ENCODE results near the gene TADA3.
A peak's percentile ranks its signal among the peaks of the same experiment; 100 is the strongest.

TADA3 gene

GRCh38 chr3:9818666-9819335, 26.5 kb upstream of the TADA3 start:
- Histone ChIP-seq H3K27me3 (ENCODE audit: insufficient read depth, insufficient read length) (no peaks in the 10 kb centered on the region), H3K9me3 (ENCODE audit: insufficient read depth, low read length) (no peaks in the 10 kb centered on the region), H3K9ac (ENCODE audit: insufficient read length, low read depth) (no peak overlapping the region), H3K4me3 (ENCODE audit: insufficient read length, low read depth) (no peak overlapping the region), H3K36me3 (ENCODE audit: insufficient read depth, insufficient read length, low read length) (peaks cover 14% of the 10 kb centered on the region), H3K4me1 (ENCODE audit: insufficient read depth, insufficient read length) (no peaks in the 10 kb centered on the region)
- TF ChIP-seq SUZ12 (IDR thresholded peaks at IDR 0.05; ENCODE audit: extremely low read depth, insufficient read depth, insufficient read length) (no peak), ZNF274 (IDR thresholded peaks at IDR 0.05; ENCODE audit: low read depth, low read length) (no peak), YY1 (IDR thresholded peaks at IDR 0.05; ENCODE audit: insufficient read depth, insufficient read length) (no peak)
- no peak for DNase-seq (ENCODE audit: low read depth, low spot score)

- TF ChIP-seq ZNF274 (IDR thresholded peaks at IDR 0.05; ENCODE audit: low read depth, low read length) (no peak), SUZ12 (IDR thresholded peaks at IDR 0.05; ENCODE audit: extremely low read depth, insufficient read depth, insufficient read length) (no peak), YY1 (IDR thresholded peaks at IDR 0.05; ENCODE audit: insufficient read depth, insufficient read length) (no peak)
- H3K9ac ChIP-seq (ENCODE audit: insufficient read length, low read depth), result no peak overlapping the region
- DNase-seq (ENCODE audit: low read depth, low spot score), result no peak
- no peak overlapping the region for H3K4me3 ChIP-seq (ENCODE audit: insufficient read length, low read depth)
- peaks cover 23% of the 10 kb centered on the region for H3K36me3 ChIP-seq (ENCODE audit: insufficient read depth, insufficient read length, low read length)
- no peaks in the 10 kb centered on the region for H3K27me3 ChIP-seq (ENCODE audit: insufficient read depth, insufficient read length)
- H3K9me3 ChIP-seq (ENCODE audit: insufficient read depth, low read length), result no peaks in the 10 kb centered on the region
- H3K4me1 ChIP-seq (ENCODE audit: insufficient read depth, insufficient read length), result no peaks in the 10 kb centered on the region
Observed at GRCh38 chr3:9817436-9817835, 25.2 kb upstream of the TADA3 start.

GRCh38 chr3:9815986-9816385, 23.7 kb upstream of the TADA3 start:
- DNase-seq (ENCODE audit: low read depth, low spot score), result no peak
- Histone ChIP-seq H3K36me3 (ENCODE audit: insufficient read depth, insufficient read length, low read length) (peaks cover 23% of the 10 kb centered on the region), H3K4me3 (ENCODE audit: insufficient read length, low read depth) (no peak overlapping the region), H3K4me1 (ENCODE audit: insufficient read depth, insufficient read length) (no peaks in the 10 kb centered on the region), H3K27me3 (ENCODE audit: insufficient read depth, insufficient read length) (peaks cover 10% of the 10 kb centered on the region), H3K9me3 (ENCODE audit: insufficient read depth, low read length) (no peaks in the 10 kb centered on the region), H3K9ac (ENCODE audit: insufficient read length, low read depth) (no peak overlapping the region)
- TF ChIP-seq YY1 (IDR thresholded peaks at IDR 0.05; ENCODE audit: insufficient read depth, insufficient read length) (no peak), ZNF274 (IDR thresholded peaks at IDR 0.05; ENCODE audit: low read depth, low read length) (no peak), SUZ12 (IDR thresholded peaks at IDR 0.05; ENCODE audit: extremely low read depth, insufficient read depth, insufficient read length) (no peak)

GRCh38 chr3:9812870-9813483, 20.7 kb upstream of the TADA3 start:
- no peak for TF ChIP-seq YY1 (IDR thresholded peaks at IDR 0.05; ENCODE audit: insufficient read depth, insufficient read length)
- no peak for TF ChIP-seq ZNF274 (IDR thresholded peaks at IDR 0.05; ENCODE audit: low read depth, low read length)
- TF ChIP-seq SUZ12 (IDR thresholded peaks at IDR 0.05; ENCODE audit: extremely low read depth, insufficient read depth, insufficient read length), result no peak

GRCh38 chr3:9810846-9811245, 18.6 kb upstream of the TADA3 start:
- Histone ChIP-seq H3K9me3 (ENCODE audit: insufficient read depth, low read length) (no peaks in the 10 kb centered on the region), H3K36me3 (ENCODE audit: insufficient read depth, insufficient read length, low read length) (peaks cover 28% of the 10 kb centered on the region), H3K4me1 (ENCODE audit: insufficient read depth, insufficient read length) (peaks cover 6% of the 10 kb centered on the region), H3K4me3 (ENCODE audit: insufficient read length, low read depth) (no peak overlapping the region), H3K27me3 (ENCODE audit: insufficient read depth, insufficient read length) (peaks cover 17% of the 10 kb centered on the region), H3K9ac (ENCODE audit: insufficient read length, low read depth) (peak overlapping the region; percentile 84)
- TF ChIP-seq SUZ12 (IDR thresholded peaks at IDR 0.05; ENCODE audit: extremely low read depth, insufficient read depth, insufficient read length) (no peak), YY1 (IDR thresholded peaks at IDR 0.05; ENCODE audit: insufficient read depth, insufficient read length) (no peak), ZNF274 (IDR thresholded peaks at IDR 0.05; ENCODE audit: low read depth, low read length) (no peak)
- no peak for DNase-seq (ENCODE audit: low read depth, low spot score)

More at GRCh38 chr3:9812870-9813483, 20.7 kb upstream of the TADA3 start:
- Histone ChIP-seq H3K9me3 (ENCODE audit: insufficient read depth, low read length) (no peaks in the 10 kb centered on the region), H3K9ac (ENCODE audit: insufficient read length, low read depth) (no peak overlapping the region), H3K36me3 (ENCODE audit: insufficient read depth, insufficient read length, low read length) (peaks cover 12% of the 10 kb centered on the region), H3K27me3 (ENCODE audit: insufficient read depth, insufficient read length) (peaks cover 17% of the 10 kb centered on the region), H3K4me1 (ENCODE audit: insufficient read depth, insufficient read length) (peaks cover 6% of the 10 kb centered on the region), H3K4me3 (ENCODE audit: insufficient read length, low read depth) (no peak overlapping the region)
- DNase-seq (ENCODE audit: low read depth, low spot score), result no peak

GRCh38 chr3:9810433-9810770, 18.1 kb upstream of the TADA3 start:
- peaks cover 6% of the 10 kb centered on the region for H3K4me1 ChIP-seq (ENCODE audit: insufficient read depth, insufficient read length)
- H3K36me3 ChIP-seq (ENCODE audit: insufficient read depth, insufficient read length, low read length), result peaks cover 30% of the 10 kb centered on the region
- H3K9ac ChIP-seq (ENCODE audit: insufficient read length, low read depth), result peak overlapping the region; percentile 84
- no peak for DNase-seq (ENCODE audit: low read depth, low spot score)
- H3K9me3 ChIP-seq (ENCODE audit: insufficient read depth, low read length), result no peaks in the 10 kb centered on the region
- peak overlapping the region; percentile 55 for H3K4me3 ChIP-seq (ENCODE audit: insufficient read length, low read depth)
- TF ChIP-seq SUZ12 (IDR thresholded peaks at IDR 0.05; ENCODE audit: extremely low read depth, insufficient read depth, insufficient read length) (no peak), YY1 (IDR thresholded peaks at IDR 0.05; ENCODE audit: insufficient read depth, insufficient read length) (no peak)
- peaks cover 17% of the 10 kb centered on the region for H3K27me3 ChIP-seq (ENCODE audit: insufficient read depth, insufficient read length)

GRCh38 chr3:9809615-9810432, 17.6 kb upstream of the TADA3 start, which contains the start of gene TTLL3:
TTLL3 (plus strand) TSS chr3:9810262; CDS start chr3:9810662, 400 bp downstream.
- DNase-seq (ENCODE audit: low read depth, low spot score), result no peak
- Histone ChIP-seq H3K4me3 (ENCODE audit: insufficient read length, low read depth) (peak within 1 kb of the TSS; percentile 55), H3K4me1 (ENCODE audit: insufficient read depth, insufficient read length) (peaks cover 6% of the 10 kb centered on the region), H3K9me3 (ENCODE audit: insufficient read depth, low read length) (no peaks in the 10 kb centered on the region), H3K9ac (ENCODE audit: insufficient read length, low read depth) (peak within 1 kb of the TSS; percentile 84), H3K27me3 (ENCODE audit: insufficient read depth, insufficient read length) (peaks cover 17% of the 10 kb centered on the region), H3K36me3 (ENCODE audit: insufficient read depth, insufficient read length, low read length) (peaks cover 36% of the 10 kb centered on the region)
- TF ChIP-seq YY1 (IDR thresholded peaks at IDR 0.05; ENCODE audit: insufficient read depth, insufficient read length), result no peak
- no peak for TF ChIP-seq ZNF274 (IDR thresholded peaks at IDR 0.05; ENCODE audit: low read depth, low read length)
- TF ChIP-seq SUZ12 (IDR thresholded peaks at IDR 0.05; ENCODE audit: extremely low read depth, insufficient read depth, insufficient read length), result no peak
